ENCODE data around the gene DSEL. TPM values are rescaled to one million over a fixed set of nuclear protein-coding genes. Genes with fewer than 3 reads are reported as not detected.

DSEL gene
- total and polyA plus RNA-seq, 2 of the 4 experiments (the other 2 are of a cell fraction), result 16.8 to 100 TPM

- no peak overlapping the region for H3K4me3 ChIP-seq (ENCODE audit: insufficient read depth, low read depth, low read length)
- TF ChIP-seq MAFK (IDR thresholded peaks at IDR 0.05; ENCODE audit: low read depth, low read length), result no peak
- no peak for TF ChIP-seq FOS (IDR thresholded peaks at IDR 0.05; ENCODE audit: low read depth, low read length)
- TF ChIP-seq CEBPB (IDR thresholded peaks at IDR 0.05; ENCODE audit: low read depth, low read length), result no peak
- TF ChIP-seq NFE2L2 (IDR thresholded peaks at IDR 0.05; ENCODE audit: low read depth, low read length), result no peak
- no peak for TF ChIP-seq USF2 (IDR thresholded peaks at IDR 0.05; ENCODE audit: low read depth, low read length)
- no peak for TF ChIP-seq RAD21 (IDR thresholded peaks at IDR 0.05; ENCODE audit: low read length)
- no peak for TF ChIP-seq MXI1 (IDR thresholded peaks at IDR 0.05; ENCODE audit: borderline replicate concordance, low read depth, low read length)
- no peak for TF ChIP-seq SMC3 (IDR thresholded peaks at IDR 0.05; ENCODE audit: low read depth, low read length)
- no peak for TF ChIP-seq POLR2A (IDR thresholded peaks at IDR 0.05; ENCODE audit: low read depth, low read length)
- H3K27me3 ChIP-seq (ENCODE audit: control insufficient read depth, insufficient read depth, low read length), result no peaks in the 10 kb centered on the region
- no peaks in the 10 kb centered on the region for H3K36me3 ChIP-seq (ENCODE audit: control insufficient read depth, insufficient read depth, low read length)
- CTCF ChIA-PET, result no interaction called here
- no peaks in the 10 kb centered on the region for H3K79me1 ChIP-seq (ENCODE audit: low read depth in 1 of 2, low read length in 2 of 2)
- no peak overlapping the region for H2AK5ac ChIP-seq (ENCODE audit: low read depth, low read length)
- ATAC-seq (ENCODE audit: low read depth) (no peak), DNase-seq (no peak)
- H3K14ac ChIP-seq (replicated peaks; ENCODE audit: low read depth, low read length), result no peak overlapping the region
- no peak overlapping the region for H4K5ac ChIP-seq (ENCODE audit: low read depth, low read length)
- no peak overlapping the region for H2BK15ac ChIP-seq (ENCODE audit: low read depth, low read length)
- intact Hi-C loops (cut with micrococcal nuclease) (no loop called here), in situ Hi-C loops (cut with MboI; ENCODE audit: low sequenced_read_pairs) (no loop called here), dilution Hi-C loops (cut with HindIII; ENCODE audit: low sequenced_read_pairs, unreplicated experiment) (no loop called here)
- no peak overlapping the region for H3K56ac ChIP-seq (ENCODE audit: extremely low read depth, insufficient read depth, low read length)
- no peak overlapping the region for H3K4ac ChIP-seq (ENCODE audit: low read depth, low read length)
- no peak overlapping the region for H3K4me2 ChIP-seq (ENCODE audit: low read depth, low read length)
- H3K18ac ChIP-seq (ENCODE audit: low read depth, low read length), result no peak overlapping the region
- no peaks in the 10 kb centered on the region for H3K9me1 ChIP-seq (ENCODE audit: insufficient read depth, low read length)
- H4K20me1 ChIP-seq (ENCODE audit: insufficient read depth, low read length), result no peaks in the 10 kb centered on the region
- no peak overlapping the region for H4K8ac ChIP-seq (ENCODE audit: low read depth in 2 of 2, low read length in 2 of 2)
- no CpG with 5 or more reads among the region's 5 CpGs for WGBS, 2 experiments (ENCODE audit: extremely low coverage in 2 of 2, insufficient read length in 1 of 2)
- no peak overlapping the region for H3K27ac ChIP-seq (ENCODE audit: insufficient read depth, low read length)
- H2BK20ac ChIP-seq (ENCODE audit: low read depth, low read length), result no peak overlapping the region
- H3K9ac ChIP-seq (ENCODE audit: low read depth, low read length), result no peak overlapping the region
- no TSS peak for BruUV-seq (replicated peaks)
- POLR2A ChIA-PET (ENCODE audit: unreplicated experiment), result no interaction called here
- no peak overlapping the region for H2AFZ ChIP-seq (replicated peaks; ENCODE audit: low read length, poor library complexity)
- no peaks in the 10 kb centered on the region for H3K9me3 ChIP-seq (ENCODE audit: control insufficient read depth, insufficient read depth, low read length)
- H2AK9ac ChIP-seq (replicated peaks; ENCODE audit: low read depth, low read length, poor library complexity), result no peak overlapping the region
- H3K4me1 ChIP-seq (ENCODE audit: control insufficient read depth, insufficient read depth, low read length), result no peaks in the 10 kb centered on the region
- no peak overlapping the region for H3K23ac ChIP-seq (ENCODE audit: low read depth, low read length)
- no peak overlapping the region for H2BK120ac ChIP-seq (ENCODE audit: low read depth, low read length)
- H4K91ac ChIP-seq (ENCODE audit: insufficient read depth, low read depth, low read length), result no peak overlapping the region
- H2BK5ac ChIP-seq (ENCODE audit: low read depth, low read length, poor library complexity, severe bottlenecking), result no peak overlapping the region
These were observed 24.0 kb upstream of the DSEL start for GRCh38 chr18:67540559-67540958.

Data from IMR-90 (cell line).